Mesendoderm (in vitro differentiated cells): ENCODE data around the gene RRAD.

Experiments
- DNase-seq: peaks from one replicate; pipeline ENCODE4 v3.0.0; 2013
- H2AK5ac ChIP-seq: 2 replicates; pipeline ENCODE4 v1.6.1; 2013; ENCODE audit warnings: low read length, inconsistent platforms
- H2BK120ac ChIP-seq: 2 replicates; pipeline ENCODE4 v1.6.1; 2013; ENCODE audit warnings: low read depth, mild to moderate bottlenecking, low read length, moderate library complexity, mixed read lengths
- H2BK15ac ChIP-seq: replicated peaks from 2 replicates; pipeline ENCODE4 v1.6.1; 2013; ENCODE audit warnings: low read depth, mild to moderate bottlenecking, moderate library complexity
- H2BK5ac ChIP-seq: 2 replicates; pipeline ENCODE4 v1.6.1; 2013; ENCODE audit warnings: low read length, inconsistent platforms
- H3K18ac ChIP-seq: 2 replicates; pipeline ENCODE4 v1.6.1; 2013; ENCODE audit warnings: mild to moderate bottlenecking, low read length, mixed read lengths
- H3K23ac ChIP-seq: one replicate; pipeline ENCODE4 v1.6.1; 2013; ENCODE audit warnings: low read length
- H3K27ac ChIP-seq: 2 replicates; pipeline ENCODE4 v1.5.1; 2013; ENCODE audit warnings: low read depth, mild to moderate bottlenecking, inconsistent platforms, low read length, moderate library complexity
- H3K27me3 ChIP-seq: 2 replicates; pipeline ENCODE4 v1.6.1; 2013; ENCODE audit warnings: low read length, control low read depth, mild to moderate bottlenecking, inconsistent platforms; ENCODE audit not compliant: insufficient read depth, poor library complexity
- H3K36me3 ChIP-seq: 2 replicates; pipeline ENCODE4 v1.6.1; 2013; ENCODE audit warnings: low read length, inconsistent platforms; ENCODE audit not compliant: control insufficient read depth, insufficient read depth
- H3K4ac ChIP-seq: one replicate; pipeline ENCODE4 v1.6.1; 2013; ENCODE audit warnings: low read depth, mild to moderate bottlenecking, low read length, moderate library complexity
- H3K4me1 ChIP-seq: 2 replicates; pipeline ENCODE4 v1.6.1; 2013; ENCODE audit warnings: low read depth, low read length, inconsistent platforms; ENCODE audit not compliant: control insufficient read depth
- H3K4me2 ChIP-seq: 2 replicates; pipeline ENCODE4 v1.6.1; 2013; ENCODE audit warnings: low read length
- H3K4me3 ChIP-seq: 2 replicates; pipeline ENCODE4 v1.5.1; 2013; ENCODE audit warnings: mild to moderate bottlenecking, low read length
- H3K56ac ChIP-seq: one replicate; pipeline ENCODE4 v1.6.1; 2013; ENCODE audit warnings: low read length
- H3K79me1 ChIP-seq: 2 replicates; pipeline ENCODE4 v1.6.1; 2013; ENCODE audit warnings: low read length, inconsistent platforms
- H3K79me2 ChIP-seq: 2 replicates; pipeline ENCODE4 v1.6.1; 2013; ENCODE audit warnings: mild to moderate bottlenecking, low read length; ENCODE audit not compliant: control insufficient read depth, insufficient read depth
- H3K9ac ChIP-seq: 2 replicates; pipeline ENCODE4 v1.6.1; 2013; ENCODE audit warnings: low read length, inconsistent platforms
- H4K5ac ChIP-seq: one replicate; pipeline ENCODE4 v1.6.1; 2013; ENCODE audit warnings: low read length
- H4K8ac ChIP-seq: one replicate; pipeline ENCODE4 v1.6.1; 2013; ENCODE audit warnings: low read depth, mild to moderate bottlenecking, control low read depth, low read length, moderate library complexity
- WGBS: extraction: QIAGEN DNeasy Blood & Tissue Kit; methylation state at CpG from one replicate; pipeline ENCODE4 v1.1.7; 2013; ENCODE audit warnings: low lambda C conversion rate, missing lambda C conversion rate; ENCODE audit not compliant: insufficient coverage; ENCODE audit errors: extremely low coverage; 5-methylcytosine and 5-hydroxymethylcytosine counted together

RRAD gene

DNA sequence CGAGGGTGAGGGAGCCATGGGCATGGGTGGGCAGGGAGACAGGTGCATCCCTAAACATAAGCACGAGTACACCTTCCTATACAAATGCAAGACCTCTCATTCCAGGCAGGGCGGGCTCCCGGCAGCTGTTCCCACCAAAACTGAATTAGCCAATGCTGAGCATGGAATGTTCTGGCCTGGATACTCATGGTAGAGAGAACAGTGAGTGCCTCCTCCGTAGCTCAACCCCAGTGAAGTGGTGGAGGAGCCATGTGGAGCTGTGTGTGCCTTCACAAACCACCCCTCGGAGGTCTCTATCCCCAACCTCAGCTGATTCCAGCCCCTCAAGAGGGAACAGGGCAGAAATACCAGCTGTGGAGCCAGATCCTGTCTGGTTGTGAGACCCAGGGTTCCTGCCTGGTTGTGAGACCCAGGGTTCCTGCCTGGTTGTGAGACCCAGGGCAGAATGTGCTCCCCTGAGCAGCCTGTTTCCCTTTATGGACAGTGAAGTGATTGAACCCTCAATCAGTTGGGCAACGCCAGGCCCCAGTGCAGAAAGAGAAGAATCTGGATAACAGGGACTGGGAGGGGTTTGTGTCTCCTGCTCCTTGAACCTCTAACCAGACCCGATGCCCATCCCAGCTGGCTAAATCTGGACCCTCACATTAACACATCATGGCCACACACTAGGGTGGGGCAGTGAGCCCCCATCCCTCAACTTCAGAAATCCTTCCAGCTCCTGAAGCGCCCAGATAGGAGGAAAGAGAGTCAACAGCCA, 4.2 kb downstream of the RRAD start:
- Histone ChIP-seq H4K8ac (no peak overlapping the region), H2BK15ac (no peak overlapping the region), H3K4me2 (no peak overlapping the region), H3K27me3 (peaks cover 11% of the 10 kb centered on the region), H3K36me3 (no peaks in the 10 kb centered on the region), H3K79me1 (no peaks in the 10 kb centered on the region), H3K79me2 (no peaks in the 10 kb centered on the region), H2BK5ac (no peak overlapping the region), H4K5ac (no peak overlapping the region), H2AK5ac (no peak overlapping the region), H3K27ac (no peak overlapping the region), H3K56ac (no peak overlapping the region), H3K18ac (no peak overlapping the region), H3K9ac (no peak overlapping the region), H3K4ac (no peak overlapping the region), H3K23ac (no peak overlapping the region), H3K4me1 (no peaks in the 10 kb centered on the region), H3K4me3 (no peak overlapping the region), H2BK120ac (no peak overlapping the region)
- WGBS = no CpG with 5 or more reads among the region's 9 CpGs
- no peak for DNase-seq

DNA sequence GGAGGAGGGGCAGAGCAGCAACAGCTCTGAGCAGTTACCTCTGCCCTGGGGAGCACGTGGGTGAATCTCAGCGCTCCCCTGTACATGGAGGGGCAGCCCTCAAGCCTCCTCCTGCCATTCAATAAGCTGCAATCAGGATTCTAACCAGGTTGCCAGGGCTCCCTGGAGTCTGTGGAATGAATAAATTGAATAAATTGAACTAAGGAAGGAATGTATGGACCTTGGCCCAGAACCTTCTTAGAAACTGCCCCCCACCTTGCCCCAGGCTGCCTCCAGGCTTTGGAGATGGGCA, 5.1 kb downstream of the RRAD start:
- no peak overlapping the region for H3K23ac ChIP-seq
- no peak overlapping the region for H4K8ac ChIP-seq
- no CpG with 5 or more reads among the region's 2 CpGs for WGBS
- no peak overlapping the region for H3K9ac ChIP-seq
- H3K27me3 ChIP-seq = peaks cover 3% of the 10 kb centered on the region
- H3K4ac ChIP-seq = no peak overlapping the region
- no peak overlapping the region for H2AK5ac ChIP-seq
- H3K36me3 ChIP-seq = no peaks in the 10 kb centered on the region
- no peaks in the 10 kb centered on the region for H3K79me1 ChIP-seq
- DNase-seq = no peak
- H3K79me2 ChIP-seq = no peaks in the 10 kb centered on the region
- H2BK5ac ChIP-seq = no peak overlapping the region
- H2BK15ac ChIP-seq = no peak overlapping the region
- no peak overlapping the region for H4K5ac ChIP-seq
- no peak overlapping the region for H3K4me3 ChIP-seq
- no peak overlapping the region for H3K56ac ChIP-seq
- no peak overlapping the region for H3K18ac ChIP-seq
- no peak overlapping the region for H3K27ac ChIP-seq
- no peak overlapping the region for H3K4me2 ChIP-seq
- H3K4me1 ChIP-seq = no peaks in the 10 kb centered on the region
- H2BK120ac ChIP-seq = no peak overlapping the region

DNA sequence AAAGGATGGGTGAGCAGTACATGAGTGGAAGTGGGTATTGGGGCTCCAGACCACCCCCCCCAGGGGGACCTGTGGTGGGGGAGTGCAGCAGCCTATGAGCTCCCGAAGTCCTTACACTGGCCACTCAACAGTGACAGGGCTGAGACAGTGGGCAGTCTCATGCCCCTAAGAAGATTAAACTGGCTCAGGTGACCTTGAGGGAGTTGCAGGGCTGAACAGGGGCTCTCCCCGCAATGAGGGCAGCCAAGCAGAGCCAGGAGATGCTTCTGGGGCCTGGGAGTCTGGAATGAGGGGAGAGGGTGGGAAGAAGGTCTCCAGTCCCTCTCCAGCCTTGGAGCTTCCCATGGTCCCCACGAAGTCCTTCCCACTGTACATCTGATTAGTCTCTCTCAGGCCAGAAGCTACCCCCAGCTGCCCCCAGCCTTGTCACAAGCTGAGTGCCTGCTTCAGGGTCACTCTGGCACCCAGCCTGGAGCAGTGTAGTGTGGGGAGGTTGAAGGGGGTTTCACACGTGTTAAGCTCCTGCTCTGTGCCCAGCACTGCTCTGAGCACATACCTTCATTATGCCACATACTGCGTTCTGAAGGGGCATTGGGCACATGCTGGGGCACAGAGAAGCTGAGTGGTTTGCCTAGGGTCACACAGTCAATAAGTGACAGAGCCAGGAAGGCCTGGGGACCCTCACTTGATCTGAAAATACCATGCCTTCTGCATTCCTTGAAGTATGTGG, 5.6 kb downstream of the RRAD start:
- no peak overlapping the region for H3K4me3 ChIP-seq
- no peak overlapping the region for H4K8ac ChIP-seq
- H3K79me1 ChIP-seq = no peaks in the 10 kb centered on the region
- no peak overlapping the region for H3K27ac ChIP-seq
- H3K4ac ChIP-seq = no peak overlapping the region
- no peaks in the 10 kb centered on the region for H3K36me3 ChIP-seq
- H2BK15ac ChIP-seq = no peak overlapping the region
- no peak overlapping the region for H2BK5ac ChIP-seq
- no peak overlapping the region for H3K4me2 ChIP-seq
- no peaks in the 10 kb centered on the region for H3K27me3 ChIP-seq
- no peak overlapping the region for H3K9ac ChIP-seq
- no peaks in the 10 kb centered on the region for H3K79me2 ChIP-seq
- H4K5ac ChIP-seq = no peak overlapping the region
- H3K56ac ChIP-seq = no peak overlapping the region
- no peak overlapping the region for H3K18ac ChIP-seq
- no peak overlapping the region for H2BK120ac ChIP-seq
- H3K4me1 ChIP-seq = no peaks in the 10 kb centered on the region
- WGBS = no CpG with 5 or more reads among the region's 5 CpGs
- H3K23ac ChIP-seq = no peak overlapping the region
- no peak for DNase-seq
- no peak overlapping the region for H2AK5ac ChIP-seq

DNA sequence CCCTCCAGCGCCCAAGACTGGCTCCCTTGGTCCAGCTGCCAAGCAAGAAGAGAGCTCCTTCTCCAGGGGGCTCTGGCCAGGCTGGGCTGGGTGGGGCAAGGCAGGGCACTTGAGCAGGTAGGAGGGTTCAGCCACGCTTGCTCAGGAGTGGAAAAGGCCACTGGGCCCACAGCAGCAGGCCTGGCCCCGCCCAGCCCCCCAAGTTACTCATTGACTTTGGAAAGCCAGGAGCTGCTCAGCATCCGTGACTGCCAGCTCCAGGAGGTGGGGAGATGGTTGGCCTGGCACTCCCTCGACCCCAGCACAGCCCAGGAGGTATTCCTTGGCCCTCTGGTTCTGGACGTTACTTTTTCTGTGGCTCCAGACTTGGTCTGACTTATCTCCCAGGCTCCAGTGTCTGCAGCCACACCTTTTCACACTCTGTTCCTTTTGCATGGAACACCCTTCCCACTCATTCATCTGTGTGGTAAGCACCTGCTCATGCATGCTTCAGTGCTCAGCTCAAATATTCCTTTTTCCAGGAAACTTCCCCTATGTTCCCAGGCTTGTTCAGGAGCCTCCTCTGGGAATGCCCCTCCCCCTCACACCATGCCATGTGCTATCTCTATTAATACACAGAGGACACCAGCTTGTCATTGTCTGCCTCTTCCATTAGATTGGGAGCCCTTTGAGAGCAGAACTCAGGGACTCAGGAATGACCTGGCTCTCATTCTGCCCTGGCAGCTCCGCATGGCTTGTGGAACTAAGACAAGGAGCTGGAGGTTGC, 6.3 kb downstream of the RRAD start, which contains the start of gene CDH16:
Gene CDH16 (minus strand): TSS at position 83 of the 766 bp plus-strand sequence. CDS start 820 bp downstream, outside the sequence.
- no peak within 1 kb of the TSS for H2BK120ac ChIP-seq
- no peak within 1 kb of the TSS for H2BK15ac ChIP-seq
- no peaks in the 10 kb centered on the region for H3K79me2 ChIP-seq
- no peak within 1 kb of the TSS for H3K4me2 ChIP-seq
- no peak within 1 kb of the TSS for H3K9ac ChIP-seq
- no peaks in the 10 kb centered on the region for H3K27me3 ChIP-seq
- no peak within 1 kb of the TSS for H2AK5ac ChIP-seq
- H3K56ac ChIP-seq = no peak within 1 kb of the TSS
- WGBS = no CpG with 5 or more reads among the region's 7 CpGs
- DNase-seq = no peak
- H3K23ac ChIP-seq = no peak within 1 kb of the TSS
- no peaks in the 10 kb centered on the region for H3K79me1 ChIP-seq
- H4K5ac ChIP-seq = no peak within 1 kb of the TSS
- no peak within 1 kb of the TSS for H3K4ac ChIP-seq
- no peaks in the 10 kb centered on the region for H3K36me3 ChIP-seq
- no peak within 1 kb of the TSS for H3K27ac ChIP-seq
- no peak within 1 kb of the TSS for H2BK5ac ChIP-seq
- H4K8ac ChIP-seq = no peak within 1 kb of the TSS
- no peaks in the 10 kb centered on the region for H3K4me1 ChIP-seq
- no peak within 1 kb of the TSS for H3K4me3 ChIP-seq
- no peak within 1 kb of the TSS for H3K18ac ChIP-seq

DNA sequence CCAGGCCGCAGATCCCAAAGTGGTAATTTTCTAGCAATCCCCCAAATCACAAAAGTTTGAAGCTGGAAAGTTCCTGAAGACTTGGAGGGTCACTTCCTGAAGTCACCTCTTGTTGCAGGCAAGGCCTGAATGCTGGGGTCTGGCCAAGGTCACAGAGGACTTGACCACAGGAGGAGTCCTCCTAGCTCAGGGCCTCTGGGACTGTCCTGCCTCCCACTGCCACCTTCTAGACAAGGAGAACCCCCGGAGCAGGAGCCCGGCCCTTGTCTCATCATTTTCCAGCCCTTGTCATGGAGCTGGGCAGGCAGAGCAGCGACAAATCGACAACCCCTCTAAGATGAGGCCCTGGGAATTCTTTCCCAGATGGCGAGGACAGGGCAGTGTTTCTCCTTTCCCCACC, 7.0 kb downstream of the RRAD start:
- Histone ChIP-seq H3K9ac (no peak overlapping the region), H3K79me1 (no peaks in the 10 kb centered on the region), H3K4ac (no peak overlapping the region), H2BK120ac (no peak overlapping the region), H3K36me3 (no peaks in the 10 kb centered on the region), H3K23ac (no peak overlapping the region), H3K4me2 (no peak overlapping the region), H2BK5ac (no peak overlapping the region), H2BK15ac (no peak overlapping the region), H4K8ac (no peak overlapping the region), H3K27me3 (no peaks in the 10 kb centered on the region), H3K27ac (no peak overlapping the region), H3K79me2 (no peaks in the 10 kb centered on the region), H3K4me3 (no peak overlapping the region), H3K4me1 (no peaks in the 10 kb centered on the region), H3K18ac (no peak overlapping the region), H2AK5ac (no peak overlapping the region), H3K56ac (no peak overlapping the region), H4K5ac (no peak overlapping the region)
- WGBS = no CpG with 5 or more reads among the region's 6 CpGs
- no peak for DNase-seq
